ENCODE measurements around the gene ATXN7L1.

- TF ChIP-seq EZH2 (optimal IDR thresholded peaks at IDR 0.05; ENCODE audit: low read depth, low read length): no peak
- no peak for TF ChIP-seq CTCF (IDR thresholded peaks at IDR 0.05; ENCODE audit: low read length)
Measured at GRCh38 chr7:105653441-105654005, 222.9 kb downstream of the ATXN7L1 start.

All from MM.1S (cell line).